Measurements from ENCODE around the gene PBX4.

DNA sequence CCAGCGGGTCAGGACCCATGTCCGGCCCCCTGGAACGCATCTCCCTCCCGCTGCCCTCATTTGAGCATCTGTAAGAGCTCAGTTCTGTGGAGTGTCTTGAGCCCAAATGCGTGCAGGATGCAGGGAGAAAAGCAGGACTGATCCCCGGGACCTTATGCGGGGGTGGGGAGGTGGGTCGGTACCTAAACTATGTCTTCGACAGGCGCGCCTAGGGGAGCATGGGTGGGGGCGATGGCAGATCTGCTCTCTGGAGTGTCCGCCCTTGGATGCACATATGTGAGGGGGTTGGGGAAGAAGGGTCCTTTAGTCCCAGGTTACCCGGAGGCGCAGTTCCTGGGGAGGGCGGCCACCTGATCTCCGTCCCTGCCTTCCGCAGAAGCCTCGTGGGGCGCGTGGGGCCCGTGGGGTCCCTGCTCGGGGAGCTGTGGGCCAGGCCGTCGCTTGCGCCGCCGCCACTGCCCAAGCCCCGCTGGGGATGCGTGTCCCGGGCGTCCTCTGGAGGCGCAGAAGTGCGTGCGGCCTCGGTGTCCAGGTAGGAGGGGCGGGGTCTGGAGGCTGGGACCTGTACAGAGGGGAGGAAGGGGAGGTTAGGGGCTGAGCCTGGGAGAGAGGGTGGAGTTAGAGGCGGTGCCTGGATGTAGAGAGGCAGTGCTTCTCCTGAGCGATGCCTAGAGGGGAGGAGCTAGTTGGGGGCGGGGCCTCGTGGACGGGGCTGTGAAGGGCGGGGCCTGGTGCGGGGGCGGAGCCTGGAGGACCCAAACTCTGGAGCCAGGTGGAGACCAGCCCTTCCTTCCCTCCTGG, 77.6 kb downstream of the PBX4 start:
- TF ChIP-seq CTCF (IDR thresholded peaks at IDR 0.05) (no peak), EP300 (IDR thresholded peaks at IDR 0.05) (no peak), POLR2A (IDR thresholded peaks at IDR 0.05) (no peak)
